HG02840 (cell line): Measurements from ENCODE around the gene SLIT2.

ENCODE experiments used
- ATAC-seq: cut with Tn5 transposase; IDR thresholded peaks from one replicate; pipeline ENCODE4 v1.9.1; 2021; ENCODE audit warnings: mild to moderate bottlenecking, moderate library complexity, moderate number of reproducible peaks; ENCODE audit not compliant: unreplicated experiment, low FRiP score

Gene SLIT2

GRCh38 chr4:20264688-20265087 lies 13.0 kb downstream of the SLIT2 start:
- no peak for ATAC-seq

- no peak for ATAC-seq
These were observed 14.0 kb downstream of the SLIT2 start for GRCh38 chr4:20265726-20266125.

- ATAC-seq: no peak
These were observed 14.7 kb downstream of the SLIT2 start for GRCh38 chr4:20266215-20267082.

GRCh38 chr4:20268028-20268427 lies 16.3 kb downstream of the SLIT2 start:
- ATAC-seq: no peak

GRCh38 chr4:20269320-20269719 lies 17.6 kb downstream of the SLIT2 start:
- ATAC-seq: no peak

- ATAC-seq: no peak
These were observed 20.2 kb downstream of the SLIT2 start for GRCh38 chr4:20271950-20272349.

GRCh38 chr4:20272411-20272872 lies 20.7 kb downstream of the SLIT2 start:
- ATAC-seq: no peak

- no peak for ATAC-seq
These were observed 22.1 kb downstream of the SLIT2 start for GRCh38 chr4:20273793-20274192.

- no peak for ATAC-seq
These were observed 25.1 kb downstream of the SLIT2 start for GRCh38 chr4:20276848-20277247.

GRCh38 chr4:20278195-20278594 lies 26.5 kb downstream of the SLIT2 start:
- no peak for ATAC-seq

- no peak for ATAC-seq
These were observed 27.7 kb downstream of the SLIT2 start for GRCh38 chr4:20279381-20279780.

- no peak for ATAC-seq
These were observed 29.7 kb downstream of the SLIT2 start for GRCh38 chr4:20281453-20281852.

- no peak for ATAC-seq
These were observed 31.3 kb downstream of the SLIT2 start for GRCh38 chr4:20283039-20283438.

GRCh38 chr4:20284990-20285389 lies 33.3 kb downstream of the SLIT2 start:
- no peak for ATAC-seq

- ATAC-seq: no peak
These were observed 35.5 kb downstream of the SLIT2 start for GRCh38 chr4:20287246-20287645.

- no peak for ATAC-seq
These were observed 36.4 kb downstream of the SLIT2 start for GRCh38 chr4:20288047-20288650.

GRCh38 chr4:20288846-20289512 lies 37.3 kb downstream of the SLIT2 start:
- ATAC-seq: no peak

- no peak for ATAC-seq
These were observed 38.1 kb downstream of the SLIT2 start for GRCh38 chr4:20289782-20290181.

- no peak for ATAC-seq
These were observed 41.0 kb downstream of the SLIT2 start for GRCh38 chr4:20292739-20293138.

GRCh38 chr4:20297261-20297660 lies 45.6 kb downstream of the SLIT2 start:
- no peak for ATAC-seq

GRCh38 chr4:20297783-20298182 lies 46.1 kb downstream of the SLIT2 start:
- ATAC-seq: no peak
